ENCODE data around the gene CSF1R. TPM values are rescaled to one million over a fixed set of nuclear protein-coding genes. Genes with fewer than 3 reads are reported as not detected.

Gene CSF1R
- total RNA-seq, 2 donors from 2014 or later: not detected

DNA sequence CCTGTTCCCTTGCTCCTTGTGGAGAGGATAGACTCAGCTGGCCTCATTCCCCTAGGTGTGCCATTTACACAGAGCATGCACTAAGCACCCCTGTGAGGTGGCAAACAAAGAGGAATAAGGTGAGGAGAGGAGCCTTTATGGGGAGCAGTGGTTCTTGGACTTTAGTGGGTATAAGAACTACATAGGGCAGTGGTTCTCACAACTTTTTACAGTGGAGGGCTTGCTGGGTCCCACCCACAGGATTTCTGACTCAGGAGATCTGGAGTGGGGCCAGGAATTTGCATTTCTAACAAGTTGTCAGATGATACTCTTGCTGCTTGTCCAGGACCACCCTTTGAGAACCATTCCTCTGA, 42.0 kb downstream of the CSF1R start:
- H3K36me3 ChIP-seq (ENCODE audit: control insufficient read depth, insufficient read depth, low read length): peaks cover 89% of the 10 kb centered on the region
- no peak overlapping the region for H3K27ac Mint-ChIP-seq

DNA sequence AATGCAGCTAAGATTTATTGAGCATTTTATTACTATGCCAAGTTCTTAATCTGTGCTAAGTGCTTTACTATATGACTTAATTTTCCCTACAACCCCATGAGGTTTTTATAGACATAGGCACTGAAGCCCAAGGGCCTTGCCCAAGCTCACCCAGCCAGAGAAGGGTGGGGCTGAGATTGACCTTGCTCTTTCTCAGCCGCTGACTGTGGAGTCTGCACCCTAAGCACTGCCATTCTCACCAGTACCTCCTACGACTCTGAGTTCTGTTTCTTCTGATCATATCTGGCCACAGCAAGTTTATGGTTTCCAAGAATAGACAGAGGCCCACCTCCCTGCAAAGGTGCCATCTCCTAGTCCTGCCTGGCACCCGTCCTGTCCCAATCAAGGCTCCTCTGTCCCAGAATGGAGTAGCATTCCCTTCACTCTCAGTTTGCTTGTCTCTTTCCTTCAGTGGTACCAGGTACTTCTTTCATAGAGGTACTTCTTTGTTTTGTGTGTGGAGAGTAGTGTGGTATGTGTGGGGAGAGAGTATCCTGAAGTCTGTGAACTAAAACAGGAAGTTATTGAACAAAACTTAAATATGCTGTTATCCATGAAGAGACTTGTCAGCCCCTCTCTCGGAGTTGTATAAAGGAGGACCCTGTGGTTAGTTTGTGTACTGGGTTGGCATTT, 42.6 kb downstream of the CSF1R start:
- TF ChIP-seq, protein P1, sequence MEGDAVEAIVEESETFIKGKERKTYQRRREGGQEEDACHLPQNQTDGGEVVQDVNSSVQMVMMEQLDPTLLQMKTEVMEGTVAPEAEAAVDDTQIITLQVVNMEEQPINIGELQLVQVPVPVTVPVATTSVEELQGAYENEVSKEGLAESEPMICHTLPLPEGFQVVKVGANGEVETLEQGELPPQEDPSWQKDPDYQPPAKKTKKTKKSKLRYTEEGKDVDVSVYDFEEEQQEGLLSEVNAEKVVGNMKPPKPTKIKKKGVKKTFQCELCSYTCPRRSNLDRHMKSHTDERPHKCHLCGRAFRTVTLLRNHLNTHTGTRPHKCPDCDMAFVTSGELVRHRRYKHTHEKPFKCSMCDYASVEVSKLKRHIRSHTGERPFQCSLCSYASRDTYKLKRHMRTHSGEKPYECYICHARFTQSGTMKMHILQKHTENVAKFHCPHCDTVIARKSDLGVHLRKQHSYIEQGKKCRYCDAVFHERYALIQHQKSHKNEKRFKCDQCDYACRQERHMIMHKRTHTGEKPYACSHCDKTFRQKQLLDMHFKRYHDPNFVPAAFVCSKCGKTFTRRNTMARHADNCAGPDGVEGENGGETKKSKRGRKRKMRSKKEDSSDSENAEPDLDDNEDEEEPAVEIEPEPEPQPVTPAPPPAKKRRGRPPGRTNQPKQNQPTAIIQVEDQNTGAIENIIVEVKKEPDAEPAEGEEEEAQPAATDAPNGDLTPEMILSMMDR (conservative IDR thresholded peaks at IDR 0.05): no peak
- H3K9me3 Mint-ChIP-seq: no peaks in the 10 kb centered on the region
- no peaks in the 10 kb centered on the region for H3K4me1 Mint-ChIP-seq
- H3K27ac Mint-ChIP-seq: peak overlapping the region; percentile 28
- Histone ChIP-seq H3K4me3 (ENCODE audit: low read length) (no peak overlapping the region), H3K9ac (ENCODE audit: extremely low read depth, low read length, poor library complexity, severe bottlenecking) (no peak overlapping the region), H3K27ac (ENCODE audit: low read depth, low read length) (no peak overlapping the region), H3K36me3 (ENCODE audit: control insufficient read depth, insufficient read depth, low read length) (peaks cover 88% of the 10 kb centered on the region), H3K27me3 (ENCODE audit: control insufficient read depth, insufficient read depth, low read length, poor library complexity, severe bottlenecking) (no peaks in the 10 kb centered on the region), H3K4me1 (ENCODE audit: control insufficient read depth, insufficient read depth, low read length) (no peaks in the 10 kb centered on the region), H3K9me3 (ENCODE audit: control insufficient read depth, low read length) (no peaks in the 10 kb centered on the region)
- H3K27me3 Mint-ChIP-seq (ENCODE audit: insufficient read depth): no peaks in the 10 kb centered on the region
- H3K4me3 Mint-ChIP-seq: no peak overlapping the region
- no peak for DNase-seq
- H3K36me3 Mint-ChIP-seq (ENCODE audit: low read depth): peaks cover 75% of the 10 kb centered on the region
- WGBS, 2 experiments (ENCODE audit: insufficient coverage in 1 of 2, insufficient read length in 1 of 2): 87 to 94% methylated on average over 3 to 4 of the region's 4 CpGs

More for the DNA sequence above, 42.0 kb downstream of the CSF1R start:
- H3K9me3 Mint-ChIP-seq: no peaks in the 10 kb centered on the region
- H3K27me3 Mint-ChIP-seq (ENCODE audit: insufficient read depth): no peaks in the 10 kb centered on the region
- DNase-seq: no peak
- no peaks in the 10 kb centered on the region for H3K27me3 ChIP-seq (ENCODE audit: control insufficient read depth, insufficient read depth, low read length, poor library complexity, severe bottlenecking)
- TF ChIP-seq, protein P1 (conservative IDR thresholded peaks at IDR 0.05): no peak
- peaks cover 80% of the 10 kb centered on the region for H3K36me3 Mint-ChIP-seq (ENCODE audit: low read depth)
- no peaks in the 10 kb centered on the region for H3K4me1 Mint-ChIP-seq
- H3K4me1 ChIP-seq (ENCODE audit: control insufficient read depth, insufficient read depth, low read length): no peaks in the 10 kb centered on the region
- H3K4me3 ChIP-seq (ENCODE audit: low read length): no peak overlapping the region
- H3K27ac ChIP-seq (ENCODE audit: low read depth, low read length): no peak overlapping the region
- no peaks in the 10 kb centered on the region for H3K9me3 ChIP-seq (ENCODE audit: control insufficient read depth, low read length)
- no peak overlapping the region for H3K4me3 Mint-ChIP-seq
- H3K9ac ChIP-seq (ENCODE audit: extremely low read depth, low read length, poor library complexity, severe bottlenecking): no peak overlapping the region

DNA sequence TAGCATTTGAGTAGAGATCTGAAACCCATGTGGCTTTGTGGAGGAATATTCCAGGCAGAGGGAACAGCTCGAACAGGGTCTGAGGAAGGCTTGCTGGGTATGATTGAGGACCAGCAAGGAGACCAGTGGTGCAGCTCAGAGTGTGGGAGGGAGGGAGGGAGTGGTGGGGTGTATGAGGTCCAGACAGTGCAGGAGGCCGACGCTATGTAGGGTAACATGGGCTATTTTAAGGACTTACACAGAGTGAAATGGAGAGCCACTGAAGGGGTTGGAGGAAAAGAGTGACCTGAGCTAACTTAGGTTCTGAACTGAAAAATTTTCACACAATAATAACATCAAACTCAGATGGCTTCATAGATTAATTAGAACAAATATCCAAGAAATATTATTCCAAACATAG, 43.9 kb downstream of the CSF1R start:
- Histone ChIP-seq H3K9ac (ENCODE audit: extremely low read depth, low read length, poor library complexity, severe bottlenecking) (no peak overlapping the region), H3K9me3 (ENCODE audit: control insufficient read depth, low read length) (no peaks in the 10 kb centered on the region), H3K36me3 (ENCODE audit: control insufficient read depth, insufficient read depth, low read length) (peaks cover 88% of the 10 kb centered on the region), H3K27ac (ENCODE audit: low read depth, low read length) (no peak overlapping the region), H3K4me3 (ENCODE audit: low read length) (no peak overlapping the region), H3K4me1 (ENCODE audit: control insufficient read depth, insufficient read depth, low read length) (no peaks in the 10 kb centered on the region), H3K27me3 (ENCODE audit: control insufficient read depth, insufficient read depth, low read length, poor library complexity, severe bottlenecking) (no peaks in the 10 kb centered on the region)
- TF ChIP-seq, protein P1 (conservative IDR thresholded peaks at IDR 0.05): no peak
- no peaks in the 10 kb centered on the region for H3K4me1 Mint-ChIP-seq
- H3K9me3 Mint-ChIP-seq: no peaks in the 10 kb centered on the region
- no peak overlapping the region for H3K27ac Mint-ChIP-seq
- H3K4me3 Mint-ChIP-seq: no peak overlapping the region
- H3K27me3 Mint-ChIP-seq (ENCODE audit: insufficient read depth): no peaks in the 10 kb centered on the region
- peaks cover 74% of the 10 kb centered on the region for H3K36me3 Mint-ChIP-seq (ENCODE audit: low read depth)
- no peak for DNase-seq
- WGBS, 2 experiments (ENCODE audit: insufficient coverage in 1 of 2, insufficient read length in 1 of 2): 97 to 100% methylated on average over 3 of the region's 3 CpGs

Measured in endodermal cell (in vitro differentiated cells).